HEK293 (cell line): ENCODE data around the gene INPP5A.

Experiments used
- CTCF ChIA-PET: fragments of 350-600 bp; formaldehyde crosslinking; extraction: SDS; loops from one replicate; lab custom pipeline; 2021; ENCODE audit warnings: antibody characterized with exemption; lab: Yijun Ruan, JAX
- POLR2A ChIA-PET: fragments of 300-600 bp; formaldehyde crosslinking; extraction: SDS; loops from one replicate; lab custom pipeline; 2020; ENCODE audit warnings: antibody characterized with exemption, inconsistent platforms; lab: Yijun Ruan, JAX
- H3K27ac ChIP-seq: fragments of 200-500 bp; sonication (Bioruptor generic); 2 replicates; pipeline ENCODE4 v1.5.1; 2014; ENCODE audit warnings: low read depth, low read length, control low read depth, inconsistent platforms; ENCODE audit errors: extremely low read depth
- H3K36me3 ChIP-seq, 2 experiments: fragments of 200-500 bp in 1 of 2; sonication (Bioruptor generic) in 1 of 2; 1 replicate in 1 of 2; 2 replicates in 1 of 2; pipeline ENCODE4 v1.5.1; 2014 to 2017; ENCODE audit warnings: inconsistent platforms in 2 of 2, low read length in 2 of 2; ENCODE audit not compliant: control insufficient read depth in 2 of 2, insufficient read depth in 1 of 2
- H3K4me1 ChIP-seq: fragments of 200-500 bp; sonication (Bioruptor generic); 2 replicates; pipeline ENCODE4 v1.5.1; 2014; ENCODE audit warnings: mild to moderate bottlenecking, low read length, inconsistent platforms; ENCODE audit not compliant: control insufficient read depth, insufficient read depth
- H3K4me3 ChIP-seq: 2 replicates; pipeline ENCODE4 v1.5.1; 2011; ENCODE audit warnings: low read depth, mild to moderate bottlenecking, control low read depth, low read length, moderate library complexity
- H3K9me3 ChIP-seq: fragments of 200-500 bp; sonication (Bioruptor generic); 2 replicates; pipeline ENCODE4 v1.5.1; 2014; ENCODE audit warnings: low read depth, low read length, inconsistent platforms; ENCODE audit not compliant: control insufficient read depth, insufficient read depth
- HIC1 ChIP-seq: fragments of 450-650 bp; formaldehyde crosslinking; IDR thresholded peaks from 2 replicates; pipeline ENCODE4 v1.5.1; 2016; ENCODE audit warnings: missing biosample characterization, missing genetic modification characterization
- KLF17 ChIP-seq: fragments of 450-650 bp; formaldehyde crosslinking; IDR thresholded peaks from 2 replicates; pipeline ENCODE4 v1.5.1; 2016; ENCODE audit warnings: missing biosample characterization, missing genetic modification characterization
- OVOL3 ChIP-seq: fragments of 450-650 bp; formaldehyde crosslinking; IDR thresholded peaks from 2 replicates; pipeline ENCODE4 v1.5.1; 2016; ENCODE audit warnings: missing biosample characterization, missing genetic modification characterization
- PRDM6 ChIP-seq: fragments of 450-650 bp; formaldehyde crosslinking; IDR thresholded peaks from 2 replicates; pipeline ENCODE4 v1.5.1; 2017; ENCODE audit warnings: missing biosample characterization, missing genetic modification characterization
- REST ChIP-seq: fragments of 450-650 bp; formaldehyde crosslinking; IDR thresholded peaks from 2 replicates; pipeline ENCODE4 v1.5.1; 2016; ENCODE audit warnings: missing biosample characterization, missing genetic modification characterization
- SCRT2 ChIP-seq: fragments of 450-650 bp; formaldehyde crosslinking; IDR thresholded peaks from 2 replicates; pipeline ENCODE4 v1.5.1; 2016; ENCODE audit warnings: missing biosample characterization, missing genetic modification characterization
- TSHZ1 ChIP-seq: fragments of 450-650 bp; formaldehyde crosslinking; IDR thresholded peaks from 2 replicates; pipeline ENCODE4 v1.5.1; 2016; ENCODE audit warnings: missing biosample characterization, missing genetic modification characterization, borderline replicate concordance
- ZBTB11 ChIP-seq: fragments of 450-650 bp; formaldehyde crosslinking; conservative IDR thresholded peaks from 2 replicates; pipeline ENCODE4 v1.5.1; 2016; ENCODE audit warnings: low read depth, missing biosample characterization, missing genetic modification characterization
- ZBTB44 ChIP-seq: fragments of 450-650 bp; IDR thresholded peaks from 2 replicates; pipeline ENCODE4 v1.5.1; 2018; ENCODE audit warnings: missing biosample characterization, mild to moderate bottlenecking, missing genetic modification characterization
- ZNF19 ChIP-seq: fragments of 450-650 bp; formaldehyde crosslinking; IDR thresholded peaks from 2 replicates; pipeline ENCODE4; 2016; ENCODE audit warnings: missing biosample characterization, missing genetic modification characterization, low read depth
- ZNF292 ChIP-seq: fragments of 450-650 bp; formaldehyde crosslinking; IDR thresholded peaks from 2 replicates; pipeline ENCODE4 v1.5.1; 2016; ENCODE audit warnings: low read depth, missing biosample characterization, missing genetic modification characterization, borderline replicate concordance
- ZNF324 ChIP-seq: fragments of 450-650 bp; formaldehyde crosslinking; IDR thresholded peaks from 2 replicates; pipeline ENCODE4 v1.5.1; 2016; ENCODE audit warnings: missing biosample characterization, missing genetic modification characterization
- ZNF366 ChIP-seq: fragments of 450-650 bp; formaldehyde crosslinking; conservative IDR thresholded peaks from 2 replicates; pipeline ENCODE4 v1.5.1; 2016; ENCODE audit warnings: missing biosample characterization, missing genetic modification characterization
- ZNF488 ChIP-seq: fragments of 450-650 bp; formaldehyde crosslinking; IDR thresholded peaks from 2 replicates; pipeline ENCODE4 v1.5.1; 2016; ENCODE audit warnings: missing biosample characterization, missing genetic modification characterization
- ZNF76 ChIP-seq: fragments of 450-650 bp; formaldehyde crosslinking; IDR thresholded peaks from 2 replicates; pipeline ENCODE4; 2016; ENCODE audit warnings: low read depth, missing biosample characterization, missing genetic modification characterization, borderline replicate concordance
- ZSCAN4 ChIP-seq: fragments of 450-650 bp; formaldehyde crosslinking; IDR thresholded peaks from 2 replicates; pipeline ENCODE4 v1.5.1; 2017; ENCODE audit warnings: missing biosample characterization, missing genetic modification characterization

Gene INPP5A

GRCh38 chr10:132765435-132765834 lies 227.8 kb downstream of the INPP5A start:
- Histone ChIP-seq H3K9me3 (no peaks in the 10 kb centered on the region), H3K4me1 (no peaks in the 10 kb centered on the region), H3K36me3 (no peaks in the 10 kb centered on the region), H3K4me3 (no peak overlapping the region), H3K27ac (no peak overlapping the region)
- POLR2A ChIA-PET, result no interaction called here
- TF ChIP-seq OVOL3 (tag by site-specific recombination), result no peak
- no peak for TF ChIP-seq REST (tag by site-specific recombination)
- TF ChIP-seq ZNF76 (tag by site-specific recombination), result no peak
- TF ChIP-seq ZBTB11 (tag by site-specific recombination), result no peak
- no peak for TF ChIP-seq KLF17 (tag by site-specific recombination)
- no peak for TF ChIP-seq ZNF292
- no peak for TF ChIP-seq HIC1
- TF ChIP-seq ZNF488 (tag by site-specific recombination), result no peak
- no peak for TF ChIP-seq ZBTB44
- TF ChIP-seq ZNF324, result no peak
- no peak for TF ChIP-seq TSHZ1 (tag by site-specific recombination)
- TF ChIP-seq ZNF19, result no peak
- TF ChIP-seq SCRT2, result no peak
- no peak for TF ChIP-seq ZNF366 (tag by site-specific recombination)
- no peak for TF ChIP-seq ZSCAN4 (tag by site-specific recombination)
- TF ChIP-seq PRDM6 (tag by site-specific recombination), result no peak
- CTCF ChIA-PET, result interaction anchor here (0.5 kb wide), 1 partner anchor 138 kb away, joined by 4 read pairs; no protein-coding TSS in a partner anchor
